NCI-H2171 treated with DMSO at 0.1 percent for 48 hours (cell line): Measurements from ENCODE around the gene OTOS.

Source experiments
- DNase-seq: peaks from one replicate; lab custom pipeline; 2025; lab: John Stamatoyannopoulos, UW

OTOS gene

DNA sequence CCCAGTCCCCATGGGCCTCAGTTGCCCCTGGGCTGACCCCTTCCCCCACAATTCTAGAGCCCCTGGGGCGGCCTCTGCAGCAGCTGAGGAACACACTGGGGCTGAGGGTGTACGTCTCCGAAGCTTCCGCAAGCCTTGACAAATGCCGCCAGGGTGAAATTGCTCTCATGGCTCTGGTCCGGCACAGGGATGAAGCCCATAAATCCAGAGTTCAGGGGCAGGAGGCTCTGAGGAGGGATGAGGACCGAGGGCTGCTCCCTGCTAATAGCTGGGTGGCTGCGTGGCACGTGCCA is 27.1 kb upstream of the OTOS start:
- no peak for DNase-seq

GRCh38 chr2:240166761-240167587 is 26.5 kb upstream of the OTOS start:
- no peak for DNase-seq

- no peak for DNase-seq
Observed at GRCh38 chr2:240166191-240166590, 25.7 kb upstream of the OTOS start.

DNA sequence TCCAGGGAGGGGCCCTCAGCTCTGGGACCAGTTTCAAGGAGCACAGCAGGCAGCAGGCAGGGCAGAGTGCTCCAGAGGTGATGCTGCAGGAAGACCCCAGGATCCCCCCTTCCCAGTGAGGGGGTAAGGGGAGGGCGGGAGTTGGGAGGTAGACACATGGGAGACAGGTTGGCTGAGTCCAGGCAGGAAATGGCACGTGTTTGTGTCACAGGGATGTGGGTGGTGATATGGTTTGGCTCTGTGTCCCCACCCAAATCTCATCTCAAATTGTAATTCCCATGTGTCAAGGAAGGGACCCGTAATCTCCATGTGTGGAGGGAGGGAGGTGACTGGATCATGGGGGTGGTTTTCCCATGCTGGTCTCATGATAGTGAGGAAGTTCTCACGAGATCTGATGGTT is 25.2 kb upstream of the OTOS start:
- DNase-seq: no peak

DNA sequence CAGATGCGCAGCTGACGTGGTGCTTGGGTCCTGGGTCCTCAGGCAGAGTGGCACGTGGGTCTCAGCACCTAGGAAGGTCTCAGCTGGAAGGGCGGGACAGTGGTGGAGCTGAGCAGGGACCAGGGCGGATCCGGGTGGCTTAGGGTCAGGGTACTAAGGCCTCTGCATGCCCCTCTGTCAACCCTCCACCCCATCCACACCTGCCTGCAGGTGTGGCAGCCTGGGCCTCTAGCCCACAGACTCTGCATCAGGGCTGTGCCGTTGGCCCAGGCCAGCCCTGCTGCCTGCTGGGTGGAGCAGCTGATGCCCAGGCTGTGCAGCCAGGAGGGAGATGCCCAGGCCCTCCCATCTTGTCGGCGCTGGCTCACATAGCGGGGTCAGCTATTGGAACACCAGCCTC is 24.6 kb upstream of the OTOS start:
- DNase-seq: no peak

DNA sequence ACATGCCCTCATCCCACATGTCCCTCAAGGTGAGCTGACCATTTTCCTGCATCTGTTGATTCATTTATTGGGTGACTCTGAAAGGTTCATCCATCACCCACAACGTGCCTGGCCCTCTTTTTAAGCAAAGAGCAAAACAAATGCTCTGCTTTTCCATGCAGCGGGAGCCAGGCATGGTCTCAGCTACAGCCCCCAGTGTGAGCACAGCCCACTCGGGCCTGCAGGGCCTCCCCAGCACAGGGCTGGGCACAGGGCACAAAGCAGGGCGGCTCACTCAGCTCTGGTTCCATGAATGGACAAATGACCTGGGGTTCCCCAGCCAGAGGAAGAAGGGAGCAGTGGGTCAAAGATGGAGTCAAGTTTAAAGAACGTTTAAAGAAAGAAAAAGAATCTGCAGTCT is 24.1 kb upstream of the OTOS start:
- no peak for DNase-seq

DNA sequence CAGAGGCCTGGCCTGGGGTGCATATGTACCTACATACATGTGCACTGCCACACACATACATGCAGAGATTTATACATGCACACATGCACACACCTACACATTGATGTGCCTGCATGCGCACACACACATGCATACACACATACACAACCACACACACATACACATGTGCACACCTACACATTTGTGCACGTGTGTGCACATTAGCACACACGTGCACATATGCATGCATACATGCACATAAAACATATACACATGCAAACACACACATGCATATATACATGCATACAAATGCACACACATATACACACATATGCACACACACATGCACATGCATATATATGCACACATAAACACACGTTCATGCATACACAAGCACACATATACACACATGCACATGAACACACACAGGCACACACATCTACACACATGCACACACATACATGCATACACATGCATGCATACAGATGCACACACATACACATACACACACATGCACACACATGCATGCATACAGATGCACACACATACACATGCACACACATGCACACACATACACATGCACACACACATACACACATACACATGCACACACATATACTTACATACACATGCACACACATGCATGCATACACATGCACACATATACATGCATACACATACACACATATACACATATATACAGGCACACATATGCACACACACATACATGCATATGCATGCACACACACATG is 23.6 kb upstream of the OTOS start:
- no peak for DNase-seq

- no peak for DNase-seq
Observed at GRCh38 chr2:240162939-240163714, 22.7 kb upstream of the OTOS start.

DNA sequence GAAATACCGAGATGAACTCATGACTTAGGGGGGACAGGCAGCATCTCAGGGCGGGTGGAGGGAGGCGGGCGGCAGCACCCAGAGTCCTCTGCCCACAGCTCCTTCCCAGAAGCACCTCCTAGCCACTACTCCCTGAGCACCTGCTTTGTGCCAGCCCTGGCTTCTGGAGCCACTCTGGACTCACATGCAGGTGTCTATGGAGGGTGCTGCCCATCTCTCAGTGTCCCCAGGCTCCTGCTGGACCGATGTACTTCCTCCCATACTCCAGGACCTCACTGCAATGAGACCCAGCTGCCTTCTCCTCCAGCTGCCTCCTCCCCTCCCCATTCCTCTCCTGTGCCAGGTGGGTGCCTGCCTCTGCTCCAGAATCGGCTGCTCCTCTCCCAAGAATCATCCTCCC is 22.1 kb upstream of the OTOS start:
- no peak for DNase-seq

GRCh38 chr2:240162032-240162431 is 21.6 kb upstream of the OTOS start:
- no peak for DNase-seq

- DNase-seq: no peak
Observed at GRCh38 chr2:240161087-240161750, 20.8 kb upstream of the OTOS start.

GRCh38 chr2:240160291-240161086 is 20.0 kb upstream of the OTOS start:
- no peak for DNase-seq

DNA sequence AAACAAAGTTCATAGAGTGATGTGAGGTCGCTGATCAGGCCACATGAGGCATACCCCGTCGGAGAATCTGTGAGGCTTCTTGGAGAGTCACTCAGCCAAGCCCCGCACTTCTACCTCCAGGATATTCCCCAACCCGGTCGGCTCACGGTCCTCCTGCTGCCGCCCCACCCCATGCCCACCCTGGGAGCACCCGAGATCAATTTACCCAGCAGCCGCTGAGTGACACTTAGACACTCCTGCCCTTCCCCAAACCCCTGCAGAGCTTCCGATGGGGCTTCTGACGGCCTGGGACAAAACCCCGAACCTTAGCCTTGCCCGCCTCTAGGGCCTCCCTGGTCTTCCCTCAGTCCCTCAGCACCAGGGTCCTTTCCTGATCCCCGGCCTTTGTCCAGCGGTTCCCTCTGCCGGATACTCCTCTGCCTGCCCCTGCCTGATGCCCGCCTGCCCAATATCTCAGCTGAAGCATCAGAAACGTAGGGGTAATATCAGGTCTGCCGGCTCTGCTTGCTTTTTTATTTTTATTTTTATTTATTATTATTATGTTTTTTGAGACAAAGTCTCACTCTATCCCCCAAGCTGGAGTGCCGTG is 18.9 kb upstream of the OTOS start:
- DNase-seq: no peak

DNA sequence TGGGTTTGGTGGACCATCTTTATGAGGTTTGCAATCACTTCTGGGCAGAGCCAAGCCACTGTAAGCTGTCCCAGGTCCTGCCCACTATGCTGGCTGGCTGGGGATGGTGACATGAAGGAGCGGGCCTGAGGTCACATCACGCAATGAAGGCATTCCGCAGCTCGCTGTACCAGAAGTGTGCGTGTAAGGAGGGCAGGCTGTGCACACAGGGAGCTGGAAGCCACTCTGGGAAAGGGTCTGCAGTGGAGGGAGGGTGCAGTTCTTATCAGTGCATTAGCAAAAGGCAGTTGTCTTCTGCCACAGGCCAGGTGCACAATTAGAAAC is 16.7 kb upstream of the OTOS start:
- DNase-seq: no peak

- DNase-seq: no peak
Observed at GRCh38 chr2:240156435-240157146, 16.1 kb upstream of the OTOS start.

- no peak for DNase-seq
Observed at GRCh38 chr2:240155745-240156390, 15.4 kb upstream of the OTOS start.

DNA sequence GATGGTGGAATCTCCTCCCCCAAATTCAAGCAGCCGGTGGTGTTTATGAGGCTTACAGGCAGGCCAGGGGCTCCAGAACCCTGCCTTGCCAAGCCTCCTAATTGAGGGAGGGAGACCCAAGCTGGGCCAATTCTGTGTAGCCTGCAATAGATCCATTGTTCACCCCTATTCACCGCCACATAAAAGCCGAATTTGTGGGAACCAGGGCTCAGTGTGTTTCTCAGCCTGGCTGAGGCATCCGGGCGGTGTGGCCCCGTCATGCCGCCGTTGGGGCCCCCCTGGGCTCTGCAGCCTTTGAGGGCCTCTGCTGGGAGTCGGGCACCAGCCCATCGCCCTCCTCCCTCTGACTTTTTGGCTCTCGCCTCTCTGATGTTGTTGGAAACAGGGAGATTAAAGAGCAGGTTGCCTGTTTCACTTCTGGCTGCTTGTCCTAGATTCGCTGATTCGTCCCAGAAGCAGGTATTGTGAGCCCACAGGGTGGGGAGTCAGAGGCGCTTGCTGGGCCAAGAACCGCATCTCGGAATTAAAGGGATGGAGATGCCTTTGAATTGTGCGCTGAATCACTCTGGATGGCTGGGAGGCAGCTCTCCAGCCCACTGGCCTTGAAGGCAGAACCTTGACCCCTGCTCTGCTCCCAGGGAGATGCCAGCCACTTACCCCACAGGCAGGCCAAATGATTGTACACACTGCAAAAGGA is 14.7 kb upstream of the OTOS start:
- DNase-seq: no peak

DNA sequence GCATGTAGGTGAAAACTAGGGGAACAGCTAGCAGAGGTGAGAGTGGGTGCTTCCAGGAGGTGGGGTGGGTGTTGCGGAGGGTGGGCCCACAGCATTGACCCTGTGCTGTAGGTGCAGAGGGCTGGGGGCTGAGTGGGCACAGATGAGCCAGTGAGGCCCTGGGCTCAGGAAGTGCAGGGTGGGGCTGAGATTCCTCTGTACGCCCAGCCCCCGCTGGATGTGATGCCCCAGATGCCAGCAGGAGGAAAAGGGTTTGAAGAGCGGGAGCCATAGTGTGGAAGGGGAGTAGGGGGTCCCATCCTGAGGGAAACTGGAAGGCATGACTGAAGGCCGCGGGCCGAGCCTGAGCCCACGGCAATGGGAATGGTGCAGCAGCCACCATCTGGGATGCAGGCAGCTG is 14.1 kb upstream of the OTOS start:
- no peak for DNase-seq

DNA sequence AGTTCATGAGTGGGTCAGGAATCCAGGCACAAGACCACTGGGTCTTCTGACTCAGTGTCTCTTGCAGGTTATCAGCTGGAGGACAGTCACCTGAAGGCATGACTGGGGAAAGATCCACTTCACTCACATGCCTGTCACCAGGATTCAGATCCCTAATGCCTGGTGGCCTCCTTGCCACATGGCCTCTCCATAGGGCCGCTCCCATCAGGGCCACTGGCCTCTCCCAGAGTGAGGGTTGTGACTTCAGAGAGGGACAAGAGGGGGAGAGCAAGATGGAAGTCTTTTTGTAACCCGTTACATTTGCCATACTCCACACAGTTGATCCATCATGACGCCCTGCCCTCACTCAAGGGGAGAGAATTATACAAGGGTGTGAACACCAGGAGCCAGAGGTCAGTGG is 13.0 kb upstream of the OTOS start:
- no peak for DNase-seq
